Stimulated activated CD4-positive, alpha-beta T cell treated with anti-CD3 and anti-CD28 coated beads, Interleukin-15, amount 100 ng/mL, for 48 hours (primary cell): ENCODE data around the gene CCDC88B.

Experiments
- DNase-seq, 2 donors: peaks; one replicate each; pipeline ENCODE4 v3.0.0-alpha.2; 2020; ENCODE audit warnings: low read depth in 2 of 2

Gene CCDC88B

DNA sequence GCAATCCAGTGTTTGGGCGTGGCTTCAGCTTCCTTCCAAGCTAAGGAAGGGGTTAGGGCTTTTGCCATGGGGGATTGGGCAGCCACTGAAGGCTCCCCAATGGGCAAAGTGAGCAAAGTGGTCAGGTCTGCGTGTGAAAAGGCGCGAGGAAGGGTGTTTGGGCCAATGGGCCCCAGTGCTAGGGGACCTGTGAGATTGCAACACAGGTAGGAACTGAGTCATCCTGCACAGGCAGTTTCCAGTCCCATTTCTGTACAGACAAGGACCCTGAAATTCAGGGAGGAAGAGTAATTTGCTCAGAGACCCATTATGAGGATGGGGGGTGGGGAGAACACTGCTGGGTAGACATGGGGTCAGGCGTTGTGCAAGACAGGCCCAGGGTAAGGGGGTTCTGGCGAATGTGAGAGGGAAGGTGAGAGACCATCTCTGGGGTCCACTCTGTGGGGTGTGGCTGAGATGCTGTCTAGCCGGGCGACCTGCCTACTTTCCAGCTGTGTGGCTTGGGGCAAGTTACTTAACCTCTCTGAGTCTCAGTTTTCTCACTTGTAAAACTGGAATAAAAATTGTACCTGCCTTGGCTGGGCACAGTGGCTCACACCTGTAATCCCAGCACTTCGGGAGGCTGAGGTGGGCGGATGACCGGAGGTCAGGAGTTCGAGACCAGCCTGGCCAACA lies 7.3 kb downstream of the CCDC88B start:
- DNase-seq = no peak

DNA sequence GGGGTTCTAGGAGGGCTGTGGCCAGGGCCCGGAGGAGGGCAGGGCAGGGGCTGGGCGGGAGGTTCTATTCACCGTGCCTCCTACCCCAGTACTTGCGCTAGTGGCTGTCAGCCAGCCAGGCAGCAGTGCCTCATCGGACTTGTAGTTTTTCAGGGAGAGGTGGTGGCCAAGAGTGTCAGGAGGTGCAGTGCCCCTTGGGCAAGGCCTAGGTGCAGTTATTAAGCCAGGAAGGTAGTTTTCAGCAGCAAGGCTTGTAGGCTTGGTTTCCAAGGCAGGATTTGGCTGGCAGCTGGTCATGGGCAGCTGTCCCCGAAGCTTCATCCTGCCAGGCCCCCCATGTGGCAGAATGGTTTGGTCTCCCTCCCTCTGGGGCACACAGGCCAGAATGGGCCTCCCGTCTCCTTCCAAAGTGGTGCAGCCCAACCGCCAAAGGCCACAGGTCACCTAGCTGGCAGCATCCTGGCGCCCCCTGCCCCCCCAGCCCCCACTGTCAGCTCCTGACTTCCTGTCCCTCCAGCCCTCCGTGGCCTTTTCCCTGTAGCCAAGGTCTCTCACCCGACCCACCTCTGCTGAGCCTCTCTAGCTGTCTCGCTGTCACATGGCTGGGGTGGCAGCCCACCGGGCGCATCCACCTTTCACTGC lies 8.5 kb downstream of the CCDC88B start:
- DNase-seq = no peak

- no peak for DNase-seq
Observed at GRCh38 chr11:64349025-64349387, 9.0 kb downstream of the CCDC88B start.

DNA sequence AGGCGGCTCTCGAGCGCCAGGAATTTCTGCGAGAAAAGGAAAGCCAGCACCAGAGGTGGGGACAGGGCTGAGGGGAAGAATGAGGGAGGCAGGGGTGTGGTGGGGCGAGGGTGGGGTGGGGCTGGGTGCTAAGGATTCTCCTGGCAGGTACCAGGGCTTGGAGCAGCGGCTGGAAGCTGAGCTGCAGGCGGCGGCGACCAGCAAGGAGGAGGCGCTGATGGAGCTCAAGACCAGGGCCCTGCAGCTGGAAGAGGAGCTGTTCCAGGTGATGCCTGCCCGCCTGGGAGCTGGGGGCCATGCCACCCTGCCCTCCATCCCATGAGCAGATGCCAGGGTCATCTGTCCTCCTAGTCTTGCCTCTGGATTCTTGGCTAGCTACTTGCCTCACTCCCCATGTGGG lies 9.4 kb downstream of the CCDC88B start:
- no peak for DNase-seq

GRCh38 chr11:64351136-64351631 lies 11.2 kb downstream of the CCDC88B start:
- no peak for DNase-seq

GRCh38 chr11:64352099-64352994 lies 12.3 kb downstream of the CCDC88B start:
- no peak for DNase-seq

- DNase-seq = no peak
Observed at GRCh38 chr11:64352995-64353714, 13.2 kb downstream of the CCDC88B start.

GRCh38 chr11:64353715-64354506 lies 13.9 kb downstream of the CCDC88B start:
- no peak for DNase-seq

DNA sequence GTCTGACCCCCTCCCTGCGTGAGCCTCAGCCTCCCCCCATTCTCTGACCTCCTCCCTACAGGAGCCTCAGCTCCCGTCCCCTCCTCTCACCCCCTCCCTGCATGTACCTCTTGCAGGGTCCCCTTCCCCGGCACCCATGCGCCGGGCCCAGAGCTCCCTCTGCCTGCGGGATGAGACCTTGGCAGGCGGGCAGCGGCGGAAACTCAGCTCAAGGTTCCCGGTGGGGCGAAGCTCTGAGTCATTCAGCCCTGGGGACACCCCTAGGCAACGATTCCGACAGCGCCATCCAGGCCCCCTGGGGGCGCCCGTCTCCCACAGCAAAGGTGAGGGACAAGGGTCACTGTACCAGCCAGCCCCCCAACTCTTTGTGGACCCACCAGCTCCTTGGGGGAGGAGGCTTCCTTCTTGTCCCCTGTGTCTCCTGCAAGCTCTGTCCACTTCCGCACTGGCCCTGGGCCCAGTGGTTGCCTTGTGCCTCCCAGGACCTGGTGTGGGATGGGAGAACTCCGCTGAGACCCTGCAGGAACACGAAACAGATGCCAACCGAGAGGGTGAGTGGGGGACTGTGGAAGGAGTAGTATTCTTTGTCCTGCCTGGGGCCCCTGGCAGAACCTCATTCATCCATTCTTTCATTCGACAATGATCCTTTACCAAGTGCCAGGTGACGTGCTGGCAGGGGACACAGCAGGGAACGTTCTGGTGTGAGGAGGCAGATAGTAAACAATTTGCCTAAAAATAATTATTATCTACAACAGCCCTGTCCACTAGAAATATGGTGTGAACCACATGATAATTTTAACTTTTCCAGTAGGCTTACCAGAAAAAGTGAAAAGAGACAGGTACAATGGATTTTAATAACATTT lies 15.3 kb downstream of the CCDC88B start:
- DNase-seq = no peak

GRCh38 chr11:64356498-64357411 lies 16.8 kb downstream of the CCDC88B start:
- no peak for DNase-seq

GRCh38 chr11:64357446-64357845 lies 17.4 kb downstream of the CCDC88B start:
- DNase-seq = no peak

DNA sequence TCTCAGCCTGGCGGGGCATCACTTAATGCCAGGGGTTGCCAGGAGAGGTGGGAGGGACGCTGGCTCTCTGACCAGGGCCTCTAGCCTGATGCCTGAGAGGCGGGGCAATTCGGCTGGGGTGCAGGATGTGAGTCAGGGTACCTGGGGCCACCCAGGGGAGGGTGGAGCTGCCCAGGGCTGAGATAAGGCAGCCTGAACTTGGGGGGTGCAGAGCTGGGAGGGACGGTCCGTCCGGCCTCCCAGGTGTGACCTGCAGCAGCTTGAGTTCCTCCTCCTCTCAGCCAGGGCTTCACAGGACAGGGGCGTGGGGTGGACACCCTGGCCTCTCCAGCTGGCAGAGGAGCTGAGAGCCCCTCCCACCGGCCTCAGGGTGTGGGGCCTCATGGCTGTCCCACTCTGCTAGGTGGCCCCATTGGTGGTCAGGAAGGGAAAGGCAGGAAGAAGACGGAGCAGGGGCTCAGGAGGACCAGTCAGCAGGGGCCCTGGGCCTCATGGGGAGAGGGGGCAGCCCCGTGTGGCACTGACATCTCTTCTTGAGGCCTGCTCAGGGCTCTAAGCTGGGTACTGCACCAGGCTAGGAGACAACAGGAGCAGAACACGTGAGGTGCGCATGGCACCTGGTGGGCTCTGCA lies 18.0 kb downstream of the CCDC88B start:
- DNase-seq = peak in 1 of 2 donors; percentile 64

- no peak for DNase-seq
Observed at GRCh38 chr11:64358536-64358906, 18.5 kb downstream of the CCDC88B start.

GRCh38 chr11:64358907-64359711 lies 19.1 kb downstream of the CCDC88B start, which contains the start of gene RPS6KA4:
Gene RPS6KA4 (plus strand): TSS chr11:64359162. CDS start chr11:64359236, 74 bp downstream.
- DNase-seq = no peak

DNA sequence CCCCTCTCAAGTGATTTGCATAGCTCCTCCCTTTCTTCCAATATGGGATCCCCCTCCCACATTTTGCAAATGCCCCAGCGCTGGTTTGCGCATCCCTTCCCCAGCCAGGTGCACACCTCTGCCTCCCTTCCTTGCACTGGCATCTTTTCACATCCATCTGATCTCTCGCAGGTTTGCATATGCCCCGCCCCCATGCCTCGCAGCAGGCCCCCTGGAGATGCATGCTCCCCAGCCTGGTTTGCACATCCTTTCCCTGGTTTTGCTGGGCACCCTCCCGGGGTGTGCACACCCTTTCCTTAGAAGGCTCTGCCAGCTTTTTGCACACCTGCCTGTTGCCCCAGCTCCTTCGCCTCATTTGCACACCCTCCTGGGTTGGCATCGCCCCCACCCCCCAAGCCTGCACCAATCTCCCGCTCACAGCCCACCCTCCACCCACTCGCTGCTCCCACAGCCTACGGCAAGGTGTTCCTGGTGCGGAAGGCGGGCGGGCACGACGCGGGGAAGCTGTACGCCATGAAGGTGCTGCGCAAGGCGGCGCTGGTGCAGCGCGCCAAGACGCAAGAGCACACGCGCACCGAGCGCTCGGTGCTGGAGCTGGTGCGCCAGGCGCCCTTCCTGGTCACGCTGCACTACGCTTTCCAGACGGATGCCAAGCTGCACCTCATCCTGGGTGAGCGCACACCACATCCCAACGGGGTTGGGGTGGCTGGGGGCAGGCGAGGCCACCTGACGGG lies 19.9 kb downstream of the CCDC88B start:
- no peak for DNase-seq

GRCh38 chr11:64360448-64360921 lies 20.5 kb downstream of the CCDC88B start:
- DNase-seq = no peak

DNA sequence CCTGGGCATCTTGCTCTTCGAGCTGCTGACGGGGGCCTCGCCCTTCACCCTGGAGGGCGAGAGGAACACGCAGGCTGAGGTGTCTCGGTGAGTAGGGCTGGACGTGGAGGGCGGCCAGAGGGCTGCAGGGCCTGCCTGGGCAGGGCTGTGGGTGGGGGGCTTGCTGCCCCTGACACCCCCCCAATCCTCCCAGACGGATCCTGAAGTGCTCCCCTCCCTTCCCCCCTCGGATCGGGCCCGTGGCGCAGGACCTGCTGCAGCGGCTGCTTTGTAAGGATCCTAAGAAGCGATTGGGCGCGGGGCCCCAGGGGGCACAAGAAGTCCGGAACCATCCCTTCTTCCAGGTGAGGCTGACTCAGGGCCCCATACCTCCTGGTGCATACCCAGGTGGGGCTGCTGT lies 21.7 kb downstream of the CCDC88B start:
- no peak for DNase-seq
